ENCODE measurements around the gene ESF1.
A peak's percentile ranks its signal among the peaks of the same experiment; 100 is the strongest.

ESF1 gene

GRCh38 chr20:13813910-13814309 lies 29.2 kb upstream of the ESF1 start:
- H3K9me3 ChIP-seq (ENCODE audit: low read length), result no peaks in the 10 kb centered on the region
- no peaks in the 10 kb centered on the region for H3K4me1 ChIP-seq (ENCODE audit: insufficient read depth, low read length)
- H3K4me3 ChIP-seq (ENCODE audit: low read depth in 1 of 2, low read length in 2 of 2), result no peak overlapping the region
- H3K27ac ChIP-seq (ENCODE audit: low read depth, low read length), result no peak overlapping the region
- H3K36me3 ChIP-seq (ENCODE audit: insufficient read depth, low read length), result peaks cover 76% of the 10 kb centered on the region
- no peak overlapping the region for H3K9ac ChIP-seq (ENCODE audit: low read length)
- no peaks in the 10 kb centered on the region for H3K27me3 ChIP-seq (ENCODE audit: control insufficient read depth in 1 of 2, insufficient read depth in 2 of 2, low read length in 2 of 2)

- Histone ChIP-seq H3K27me3 (ENCODE audit: control insufficient read depth in 1 of 2, insufficient read depth in 2 of 2, low read length in 2 of 2) (no peaks in the 10 kb centered on the region), H3K4me3 (ENCODE audit: low read depth in 1 of 2, low read length in 2 of 2) (no peak overlapping the region), H3K4me1 (ENCODE audit: insufficient read depth, low read length) (no peaks in the 10 kb centered on the region), H3K27ac (ENCODE audit: low read depth, low read length) (no peak overlapping the region), H3K36me3 (ENCODE audit: insufficient read depth, low read length) (peaks cover 70% of the 10 kb centered on the region), H3K9me3 (ENCODE audit: low read length) (no peaks in the 10 kb centered on the region), H3K9ac (ENCODE audit: low read length) (no peak overlapping the region)
Measured at GRCh38 chr20:13810446-13810845, 25.7 kb upstream of the ESF1 start.

GRCh38 chr20:13809855-13810254 lies 25.1 kb upstream of the ESF1 start:
- Histone ChIP-seq H3K4me1 (ENCODE audit: insufficient read depth, low read length) (no peaks in the 10 kb centered on the region), H3K9ac (ENCODE audit: low read length) (no peak overlapping the region), H3K9me3 (ENCODE audit: low read length) (no peaks in the 10 kb centered on the region), H3K4me3 (ENCODE audit: low read depth in 1 of 2, low read length in 2 of 2) (no peak overlapping the region), H3K27ac (ENCODE audit: low read depth, low read length) (no peak overlapping the region), H3K27me3 (ENCODE audit: control insufficient read depth in 1 of 2, insufficient read depth in 2 of 2, low read length in 2 of 2) (no peaks in the 10 kb centered on the region), H3K36me3 (ENCODE audit: insufficient read depth, low read length) (peaks cover 66% of the 10 kb centered on the region)

- no peak overlapping the region for H3K9ac ChIP-seq (ENCODE audit: low read length)
- no peak overlapping the region for H3K4me3 ChIP-seq (ENCODE audit: low read depth in 1 of 2, low read length in 2 of 2)
- H3K9me3 ChIP-seq (ENCODE audit: low read length), result no peaks in the 10 kb centered on the region
- no peaks in the 10 kb centered on the region for H3K27me3 ChIP-seq (ENCODE audit: control insufficient read depth in 1 of 2, insufficient read depth in 2 of 2, low read length in 2 of 2)
- peaks cover 66% of the 10 kb centered on the region for H3K36me3 ChIP-seq (ENCODE audit: insufficient read depth, low read length)
- no peak overlapping the region for H3K27ac ChIP-seq (ENCODE audit: low read depth, low read length)
- H3K4me1 ChIP-seq (ENCODE audit: insufficient read depth, low read length), result no peaks in the 10 kb centered on the region
Measured at GRCh38 chr20:13809373-13809772, 24.7 kb upstream of the ESF1 start.

- no peak overlapping the region for H3K9ac ChIP-seq (ENCODE audit: low read length)
- peaks cover 60% of the 10 kb centered on the region for H3K36me3 ChIP-seq (ENCODE audit: insufficient read depth, low read length)
- no peak overlapping the region for H3K4me3 ChIP-seq (ENCODE audit: low read depth in 1 of 2, low read length in 2 of 2)
- H3K27me3 ChIP-seq (ENCODE audit: control insufficient read depth in 1 of 2, insufficient read depth in 2 of 2, low read length in 2 of 2), result no peaks in the 10 kb centered on the region
- H3K9me3 ChIP-seq (ENCODE audit: low read length), result no peaks in the 10 kb centered on the region
- peak overlapping the region; percentile 19 for H3K27ac ChIP-seq (ENCODE audit: low read depth, low read length)
- peaks cover 15% of the 10 kb centered on the region for H3K4me1 ChIP-seq (ENCODE audit: insufficient read depth, low read length)
Measured at GRCh38 chr20:13800728-13801134, 16.0 kb upstream of the ESF1 start.

GRCh38 chr20:13799974-13800373 lies 15.3 kb upstream of the ESF1 start:
- H3K36me3 ChIP-seq (ENCODE audit: insufficient read depth, low read length), result peaks cover 67% of the 10 kb centered on the region
- no peaks in the 10 kb centered on the region for H3K27me3 ChIP-seq (ENCODE audit: control insufficient read depth in 1 of 2, insufficient read depth in 2 of 2, low read length in 2 of 2)
- H3K9ac ChIP-seq (ENCODE audit: low read length), result no peak overlapping the region
- no peaks in the 10 kb centered on the region for H3K9me3 ChIP-seq (ENCODE audit: low read length)
- H3K4me3 ChIP-seq (ENCODE audit: low read depth in 1 of 2, low read length in 2 of 2), result no peak overlapping the region
- peaks cover 15% of the 10 kb centered on the region for H3K4me1 ChIP-seq (ENCODE audit: insufficient read depth, low read length)
- peak overlapping the region; percentile 19 for H3K27ac ChIP-seq (ENCODE audit: low read depth, low read length)

- no peak overlapping the region for H3K27ac ChIP-seq (ENCODE audit: low read depth, low read length)
- H3K27me3 ChIP-seq (ENCODE audit: control insufficient read depth in 1 of 2, insufficient read depth in 2 of 2, low read length in 2 of 2), result no peaks in the 10 kb centered on the region
- no peaks in the 10 kb centered on the region for H3K9me3 ChIP-seq (ENCODE audit: low read length)
- H3K36me3 ChIP-seq (ENCODE audit: insufficient read depth, low read length), result peaks cover 69% of the 10 kb centered on the region
- H3K4me3 ChIP-seq (ENCODE audit: low read depth in 1 of 2, low read length in 2 of 2), result no peak overlapping the region
- no peak overlapping the region for H3K9ac ChIP-seq (ENCODE audit: low read length)
- H3K4me1 ChIP-seq (ENCODE audit: insufficient read depth, low read length), result peaks cover 15% of the 10 kb centered on the region
Measured at GRCh38 chr20:13799040-13799439, 14.3 kb upstream of the ESF1 start.

GRCh38 chr20:13794667-13795066 lies 9.9 kb upstream of the ESF1 start:
- Histone ChIP-seq H3K27me3 (ENCODE audit: control insufficient read depth in 1 of 2, insufficient read depth in 2 of 2, low read length in 2 of 2) (no peaks in the 10 kb centered on the region), H3K27ac (ENCODE audit: low read depth, low read length) (no peak overlapping the region), H3K9ac (ENCODE audit: low read length) (no peak overlapping the region), H3K9me3 (ENCODE audit: low read length) (no peaks in the 10 kb centered on the region), H3K36me3 (ENCODE audit: insufficient read depth, low read length) (peaks cover 75% of the 10 kb centered on the region), H3K4me1 (ENCODE audit: insufficient read depth, low read length) (peaks cover 15% of the 10 kb centered on the region), H3K4me3 (ENCODE audit: low read depth in 1 of 2, low read length in 2 of 2) (no peak overlapping the region)

GRCh38 chr20:13793001-13793400 lies 8.3 kb upstream of the ESF1 start:
- no peak overlapping the region for H3K9ac ChIP-seq (ENCODE audit: low read length)
- H3K27me3 ChIP-seq (ENCODE audit: control insufficient read depth in 1 of 2, insufficient read depth in 2 of 2, low read length in 2 of 2), result no peaks in the 10 kb centered on the region
- no peaks in the 10 kb centered on the region for H3K9me3 ChIP-seq (ENCODE audit: low read length)
- H3K36me3 ChIP-seq (ENCODE audit: insufficient read depth, low read length), result peaks cover 65% of the 10 kb centered on the region
- no peak overlapping the region for H3K27ac ChIP-seq (ENCODE audit: low read depth, low read length)
- peaks cover 15% of the 10 kb centered on the region for H3K4me1 ChIP-seq (ENCODE audit: insufficient read depth, low read length)
- H3K4me3 ChIP-seq (ENCODE audit: low read depth in 1 of 2, low read length in 2 of 2), result no peak overlapping the region

- H3K36me3 ChIP-seq (ENCODE audit: insufficient read depth, low read length), result peaks cover 55% of the 10 kb centered on the region
- H3K9me3 ChIP-seq (ENCODE audit: low read length), result no peaks in the 10 kb centered on the region
- peaks cover 18% of the 10 kb centered on the region for H3K4me1 ChIP-seq (ENCODE audit: insufficient read depth, low read length)
- no peaks in the 10 kb centered on the region for H3K27me3 ChIP-seq (ENCODE audit: control insufficient read depth in 1 of 2, insufficient read depth in 2 of 2, low read length in 2 of 2)
- H3K9ac ChIP-seq (ENCODE audit: low read length), result no peak overlapping the region
- H3K27ac ChIP-seq (ENCODE audit: low read depth, low read length), result peak overlapping the region; percentile 36
- H3K4me3 ChIP-seq (ENCODE audit: low read depth in 1 of 2, low read length in 2 of 2), result no peak overlapping the region
Measured at GRCh38 chr20:13791540-13792459, 7.1 kb upstream of the ESF1 start.

GRCh38 chr20:13790708-13791107 lies 6.0 kb upstream of the ESF1 start:
- Histone ChIP-seq H3K9ac (ENCODE audit: low read length) (no peak overlapping the region), H3K4me1 (ENCODE audit: insufficient read depth, low read length) (peaks cover 28% of the 10 kb centered on the region), H3K4me3 (ENCODE audit: low read depth in 1 of 2, low read length in 2 of 2) (no peak overlapping the region), H3K27me3 (ENCODE audit: control insufficient read depth in 1 of 2, insufficient read depth in 2 of 2, low read length in 2 of 2) (no peaks in the 10 kb centered on the region), H3K36me3 (ENCODE audit: insufficient read depth, low read length) (peaks cover 44% of the 10 kb centered on the region), H3K9me3 (ENCODE audit: low read length) (no peaks in the 10 kb centered on the region), H3K27ac (ENCODE audit: low read depth, low read length) (no peak overlapping the region)

Data from muscle layer of colon (tissue), 2 donors.